Hepatocyte (in vitro differentiated cells): Measurements from ENCODE around the gene FBP1. TPM values are rescaled to one million over a fixed set of nuclear protein-coding genes. Genes with fewer than 3 reads are reported as not detected.

Experiments
- DNase-seq: peaks from one replicate; pipeline ENCODE4 v3.0.0-alpha.2; 2016; ENCODE audit warnings: low spot score
- H2AFZ ChIP-seq: fragments of 200-600 bp; sonication (generic); 2 replicates; pipeline ENCODE4 v1.6.0; 2016; ENCODE audit warnings: antibody characterized with exemption, mild to moderate bottlenecking
- H3K27ac ChIP-seq: fragments of 200-600 bp; sonication (generic); 2 replicates; pipeline ENCODE4 v1.5.1; 2016; ENCODE audit warnings: mild to moderate bottlenecking
- H3K27me3 ChIP-seq: fragments of 200-600 bp; sonication (generic); 2 replicates; pipeline ENCODE4 v1.6.1; 2016
- H3K36me3 ChIP-seq: fragments of 200-600 bp; sonication (generic); replicated peaks from 2 replicates; pipeline ENCODE4 v1.5.1; 2016; ENCODE audit warnings: low read depth; ENCODE audit not compliant: insufficient read depth
- H3K4me1 ChIP-seq: fragments of 200-600 bp; sonication (generic); 2 replicates; pipeline ENCODE4 v1.5.1; 2016; ENCODE audit warnings: mild to moderate bottlenecking, moderate library complexity; ENCODE audit not compliant: insufficient read depth
- H3K4me2 ChIP-seq: fragments of 200-600 bp; sonication (generic); 2 replicates; pipeline ENCODE4 v1.6.0; 2016
- H3K4me3 ChIP-seq: fragments of 200-600 bp; sonication (generic); 2 replicates; pipeline ENCODE4 v1.5.1; 2016; ENCODE audit warnings: mild to moderate bottlenecking
- H3K79me2 ChIP-seq: fragments of 200-600 bp; sonication (generic); 2 replicates; pipeline ENCODE4 v1.6.0; 2017; ENCODE audit warnings: mild to moderate bottlenecking
- H3K9me2 ChIP-seq: fragments of 200-600 bp; sonication (generic); replicated peaks from 2 replicates; pipeline ENCODE4 v1.6.0; 2017; ENCODE audit warnings: mild to moderate bottlenecking; ENCODE audit not compliant: insufficient read depth
- H3K9me3 ChIP-seq: fragments of 200-600 bp; sonication (generic); 2 replicates; pipeline ENCODE4 v1.5.1; 2016; ENCODE audit warnings: low read depth, mild to moderate bottlenecking
- H4K20me1 ChIP-seq: fragments of 200-600 bp; sonication (generic); 2 replicates; pipeline ENCODE4 v1.6.0; 2016; ENCODE audit warnings: mild to moderate bottlenecking; ENCODE audit not compliant: insufficient read depth, poor library complexity, severe bottlenecking
- EZH2 ChIP-seq: fragments of 200-600 bp; sonication (generic); IDR thresholded peaks from 2 replicates; pipeline ENCODE4 v1.6.1; 2016; ENCODE audit warnings: antibody characterized with exemption, mild to moderate bottlenecking, borderline replicate concordance
- EZH2phosphoT487 ChIP-seq: fragments of 200-600 bp; sonication (generic); IDR thresholded peaks from one replicate; pipeline ENCODE4 v1.6.1; 2018; ENCODE audit warnings: antibody characterized with exemption, mild to moderate bottlenecking, low read depth, moderate library complexity; ENCODE audit not compliant: unreplicated experiment, severe bottlenecking
- WGBS: methylation state at CpG from one replicate; pipeline ENCODE4 v1.1.6; 2016; ENCODE audit warnings: low lambda C conversion rate; ENCODE audit errors: missing lambda C conversion rate; 5-methylcytosine and 5-hydroxymethylcytosine counted together
- polyA plus RNA-seq: library from polyadenylated mRNA; unstranded; fragments of >200 nt; fragmentation: Nextera tagmentation; extraction: Ambion mirVana; gene quantifications from 2 replicates; pipeline ENCODE4 v1.2.1, GENCODE V29; 2016
- total RNA-seq: library from RNA; depleted of rRNA; stranded (reverse); fragments of >200 nt; gene quantifications from 2 replicates; pipeline ENCODE4 v1.2.3, GENCODE V29; 2014
- TF ChIP-seq, protein P1 (sequence below): fragments of 200-600 bp; sonication (generic); IDR thresholded peaks from 2 replicates; pipeline ENCODE4 v1.5.1; 2016; ENCODE audit warnings: antibody characterized with exemption, mild to moderate bottlenecking; ENCODE audit not compliant: poor library complexity

Gene FBP1
- total and polyA plus RNA-seq, 2 experiments from 2014 or later = 31.2 to 65.3 TPM

DNA sequence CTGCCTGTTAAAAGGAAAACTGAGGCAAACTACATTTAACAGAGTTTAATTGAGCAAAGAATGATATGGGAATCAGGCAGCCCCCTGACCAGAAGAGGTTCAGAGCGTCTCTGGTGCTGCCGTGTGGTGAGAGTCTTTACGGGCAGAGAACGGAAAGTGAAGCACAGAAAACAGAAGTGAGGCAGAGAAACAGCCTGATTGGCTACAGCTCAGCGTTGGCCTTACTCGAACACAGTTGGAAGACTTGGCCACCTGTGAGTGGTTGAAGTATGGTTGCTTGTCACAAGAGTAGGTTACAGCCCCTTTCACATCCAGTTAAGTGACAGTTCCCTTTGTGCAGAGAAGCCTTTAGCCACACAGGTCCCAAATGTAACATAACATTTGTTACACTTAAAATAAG is 16.9 kb upstream of the FBP1 start:
- no peaks in the 10 kb centered on the region for H3K9me3 ChIP-seq
- H2AFZ ChIP-seq = no peak overlapping the region
- H3K36me3 ChIP-seq = no peaks in the 10 kb centered on the region
- no peak overlapping the region for H3K4me3 ChIP-seq
- H3K79me2 ChIP-seq = no peaks in the 10 kb centered on the region
- no peak for DNase-seq
- H4K20me1 ChIP-seq = no peaks in the 10 kb centered on the region
- no peaks in the 10 kb centered on the region for H3K27me3 ChIP-seq
- no peak overlapping the region for H3K27ac ChIP-seq
- no peak overlapping the region for H3K4me2 ChIP-seq
- no peaks in the 10 kb centered on the region for H3K4me1 ChIP-seq
- WGBS = 34% methylated on average over 6 of the region's 6 CpGs
- no peaks in the 10 kb centered on the region for H3K9me2 ChIP-seq
- TF ChIP-seq, protein P1, sequence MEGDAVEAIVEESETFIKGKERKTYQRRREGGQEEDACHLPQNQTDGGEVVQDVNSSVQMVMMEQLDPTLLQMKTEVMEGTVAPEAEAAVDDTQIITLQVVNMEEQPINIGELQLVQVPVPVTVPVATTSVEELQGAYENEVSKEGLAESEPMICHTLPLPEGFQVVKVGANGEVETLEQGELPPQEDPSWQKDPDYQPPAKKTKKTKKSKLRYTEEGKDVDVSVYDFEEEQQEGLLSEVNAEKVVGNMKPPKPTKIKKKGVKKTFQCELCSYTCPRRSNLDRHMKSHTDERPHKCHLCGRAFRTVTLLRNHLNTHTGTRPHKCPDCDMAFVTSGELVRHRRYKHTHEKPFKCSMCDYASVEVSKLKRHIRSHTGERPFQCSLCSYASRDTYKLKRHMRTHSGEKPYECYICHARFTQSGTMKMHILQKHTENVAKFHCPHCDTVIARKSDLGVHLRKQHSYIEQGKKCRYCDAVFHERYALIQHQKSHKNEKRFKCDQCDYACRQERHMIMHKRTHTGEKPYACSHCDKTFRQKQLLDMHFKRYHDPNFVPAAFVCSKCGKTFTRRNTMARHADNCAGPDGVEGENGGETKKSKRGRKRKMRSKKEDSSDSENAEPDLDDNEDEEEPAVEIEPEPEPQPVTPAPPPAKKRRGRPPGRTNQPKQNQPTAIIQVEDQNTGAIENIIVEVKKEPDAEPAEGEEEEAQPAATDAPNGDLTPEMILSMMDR = no peak

DNA sequence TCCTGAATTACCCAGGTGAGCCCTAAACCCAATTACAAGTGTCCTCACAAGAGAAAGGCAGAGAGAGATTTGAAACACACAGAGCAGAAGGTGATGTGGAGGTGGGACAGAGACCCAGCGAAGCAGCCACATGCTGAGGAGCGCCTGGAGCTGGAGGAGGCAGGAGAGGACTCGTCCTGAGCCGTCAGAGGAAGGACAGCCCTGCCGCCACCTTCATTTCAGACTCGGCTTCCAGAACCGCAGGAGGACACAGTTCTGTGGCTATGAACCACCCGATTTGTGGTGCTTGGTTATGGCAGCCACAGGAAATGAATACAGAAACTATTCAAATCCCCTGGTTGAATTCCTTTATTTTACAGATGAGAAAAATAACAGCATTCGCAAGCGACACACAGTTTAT is 16.4 kb upstream of the FBP1 start:
- TF ChIP-seq, protein P1 = no peak
- no peak for TF ChIP-seq EZH2
- no peak for TF ChIP-seq EZH2phosphoT487
- no peak overlapping the region for H2AFZ ChIP-seq

DNA sequence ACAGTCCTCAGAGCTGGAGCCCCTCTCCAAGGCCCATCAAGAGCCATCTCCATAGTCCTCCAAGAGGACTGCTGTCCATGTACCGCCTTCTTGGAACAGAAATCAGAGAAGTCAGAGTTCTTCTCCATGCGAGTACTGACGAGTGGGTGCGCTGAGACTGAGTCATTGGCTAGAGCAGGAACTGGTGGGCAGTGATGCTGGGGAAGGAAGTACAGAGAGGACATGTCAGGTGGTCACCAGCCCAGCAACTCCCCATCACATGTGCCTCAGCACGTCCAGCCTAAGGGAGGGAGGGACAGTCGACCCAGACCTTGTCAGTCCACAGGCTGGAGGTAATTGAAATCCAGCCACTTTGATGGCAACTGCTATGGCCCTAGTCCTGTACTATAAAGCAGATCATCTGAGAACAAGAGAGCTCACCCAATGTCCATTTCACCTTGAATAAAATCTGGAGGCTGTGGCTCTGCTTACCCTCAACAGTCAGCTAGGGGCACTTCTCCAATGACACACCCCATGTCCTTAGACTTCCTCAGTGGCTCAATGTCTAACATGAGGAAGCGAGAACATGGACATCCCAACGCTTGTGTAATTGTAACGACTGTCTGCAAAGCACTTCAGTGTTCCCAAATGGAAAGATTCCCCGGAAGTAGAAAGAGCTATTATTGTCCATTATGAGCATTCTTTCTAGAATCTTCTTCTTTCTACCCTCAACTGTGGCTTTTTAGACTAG is 15.0 kb upstream of the FBP1 start:
- H3K79me2 ChIP-seq = no peaks in the 10 kb centered on the region
- no peaks in the 10 kb centered on the region for H3K27me3 ChIP-seq
- H3K9me2 ChIP-seq = no peaks in the 10 kb centered on the region
- H3K36me3 ChIP-seq = no peaks in the 10 kb centered on the region
- H3K4me1 ChIP-seq = no peaks in the 10 kb centered on the region
- H3K4me3 ChIP-seq = no peak overlapping the region
- no peaks in the 10 kb centered on the region for H3K9me3 ChIP-seq
- no peak overlapping the region for H3K4me2 ChIP-seq
- TF ChIP-seq, protein P1 = no peak
- no peak for TF ChIP-seq EZH2phosphoT487
- TF ChIP-seq EZH2 = no peak
- H4K20me1 ChIP-seq = no peaks in the 10 kb centered on the region
- 93% methylated on average over 10 of the region's 10 CpGs for WGBS
- no peak for DNase-seq
- no peak overlapping the region for H3K27ac ChIP-seq
- H2AFZ ChIP-seq = no peak overlapping the region

More for the DNA sequence above, 16.4 kb upstream of the FBP1 start:
- no peaks in the 10 kb centered on the region for H4K20me1 ChIP-seq
- H3K4me1 ChIP-seq = no peaks in the 10 kb centered on the region
- H3K79me2 ChIP-seq = no peaks in the 10 kb centered on the region
- no peak overlapping the region for H3K27ac ChIP-seq
- WGBS = 84% methylated on average over 10 of the region's 10 CpGs
- no peaks in the 10 kb centered on the region for H3K9me3 ChIP-seq
- no peaks in the 10 kb centered on the region for H3K27me3 ChIP-seq
- DNase-seq = no peak
- H3K36me3 ChIP-seq = no peaks in the 10 kb centered on the region
- H3K9me2 ChIP-seq = no peaks in the 10 kb centered on the region
- H3K4me2 ChIP-seq = no peak overlapping the region
- H3K4me3 ChIP-seq = no peak overlapping the region
